BLaER1 treated with 17β-estradiol and CSF1 and Interleukin-3, amounts not matched to agents 10 nM and 100 nM (cell line): ENCODE measurements around the gene ZNF697.

ENCODE experiments used
- H3K27ac ChIP-seq, 11 experiments: shearing (Covaris generic); formaldehyde crosslinking; 2 replicates each; pipeline ENCODE4 v1.8.1; 2022
- H3K27me3 ChIP-seq, 11 experiments: shearing (Covaris generic); formaldehyde crosslinking; 2 replicates each; pipeline ENCODE4 v1.8.1; 2022
- H3K36me3 ChIP-seq, 11 experiments: shearing (Covaris generic); formaldehyde crosslinking; 2 replicates each; pipeline ENCODE4 v1.8.1; 2022
- H3K4me1 ChIP-seq, 10 experiments: shearing (Covaris generic); formaldehyde crosslinking; 2 replicates each; pipeline ENCODE4 v1.8.1; 2022
- H3K4me2 ChIP-seq, 11 experiments: shearing (Covaris generic); formaldehyde crosslinking; 2 replicates each; pipeline ENCODE4 v1.8.1; 2022
- H3K4me3 ChIP-seq, 10 experiments: shearing (Covaris generic); formaldehyde crosslinking; 2 replicates each; pipeline ENCODE4 v1.8.1; 2022
- H3K9ac ChIP-seq, 11 experiments: shearing (Covaris generic); formaldehyde crosslinking; 2 replicates each; pipeline ENCODE4 v1.8.1; 2022
- H3K9me3 ChIP-seq, 11 experiments: shearing (Covaris generic); formaldehyde crosslinking; replicated peaks in 1 of 11; 2 replicates each; pipeline ENCODE4 v1.8.1; 2022
- H4K20me1 ChIP-seq, 11 experiments: shearing (Covaris generic); formaldehyde crosslinking; 2 replicates each; pipeline ENCODE4 v1.8.1; 2022
- Cebpa-rat ChIP-seq, 11 experiments: shearing (Covaris generic); IDR thresholded peaks; 2 replicates each; pipeline ENCODE4 v1.8.1; 2022

The ZNF697 gene

GRCh38 chr1:119631433-119632102, 16.5 kb downstream of the ZNF697 start:
- H3K4me1 ChIP-seq, result no peaks in the 10 kb centered on the region; a peak in 1 of 20 replicates
- TF ChIP-seq Cebpa-rat (IDR thresholded peaks at IDR 0.05), result no peak
- H3K27me3 ChIP-seq, result no peaks in the 10 kb centered on the region
- peaks cover 0 to 15% (median 7%) of the 10 kb centered on the region in 11 experiments; a peak in 6 of 22 replicates for H3K9me3 ChIP-seq
- H4K20me1 ChIP-seq, result peaks cover 0 to 32% (median 0%) of the 10 kb centered on the region in 11 experiments; a peak in 4 of 22 replicates
- no peak overlapping the region for H3K27ac ChIP-seq
- no peak overlapping the region for H3K9ac ChIP-seq
- no peak overlapping the region for H3K4me2 ChIP-seq
- H3K4me3 ChIP-seq, result no peak overlapping the region
- H3K36me3 ChIP-seq, result peaks cover 0 to 67% (median 0%) of the 10 kb centered on the region in 11 experiments; a peak in 7 of 22 replicates

- Histone ChIP-seq H3K36me3 (peaks cover 0 to 67% (median 0%) of the 10 kb centered on the region in 11 experiments; a peak in 8 of 22 replicates), H3K9ac (no peak overlapping the region), H3K4me1 (no peaks in the 10 kb centered on the region; a peak in 1 of 20 replicates), H3K9me3 (peaks cover 0 to 15% (median 7%) of the 10 kb centered on the region in 11 experiments; a peak in 6 of 22 replicates), H3K27me3 (no peaks in the 10 kb centered on the region), H3K27ac (no peak overlapping the region), H3K4me3 (no peak overlapping the region), H4K20me1 (peaks cover 0 to 33% (median 0%) of the 10 kb centered on the region in 11 experiments; a peak in 3 of 22 replicates), H3K4me2 (no peak overlapping the region)
- TF ChIP-seq Cebpa-rat (IDR thresholded peaks at IDR 0.05), result no peak
Measured at GRCh38 chr1:119631086-119631432, 17.0 kb downstream of the ZNF697 start.

- no peak for TF ChIP-seq Cebpa-rat (IDR thresholded peaks at IDR 0.05)
- H3K27ac ChIP-seq, result no peak overlapping the region
- H3K4me1 ChIP-seq, result no peaks in the 10 kb centered on the region
- no peak overlapping the region for H3K9ac ChIP-seq
- H4K20me1 ChIP-seq, result peaks cover 0 to 30% (median 0%) of the 10 kb centered on the region in 11 experiments; a peak in 3 of 22 replicates
- H3K27me3 ChIP-seq, result no peaks in the 10 kb centered on the region
- no peak overlapping the region for H3K4me2 ChIP-seq
- peaks cover 11 to 37% (median 25%) of the 10 kb centered on the region in 11 experiments; a peak in 21 of 22 replicates for H3K9me3 ChIP-seq
- H3K4me3 ChIP-seq, result no peak overlapping the region
- H3K36me3 ChIP-seq, result peaks cover 20 to 86% (median 38%) of the 10 kb centered on the region in 11 experiments
Measured at GRCh38 chr1:119626841-119627240, 21.2 kb downstream of the ZNF697 start.

DNA sequence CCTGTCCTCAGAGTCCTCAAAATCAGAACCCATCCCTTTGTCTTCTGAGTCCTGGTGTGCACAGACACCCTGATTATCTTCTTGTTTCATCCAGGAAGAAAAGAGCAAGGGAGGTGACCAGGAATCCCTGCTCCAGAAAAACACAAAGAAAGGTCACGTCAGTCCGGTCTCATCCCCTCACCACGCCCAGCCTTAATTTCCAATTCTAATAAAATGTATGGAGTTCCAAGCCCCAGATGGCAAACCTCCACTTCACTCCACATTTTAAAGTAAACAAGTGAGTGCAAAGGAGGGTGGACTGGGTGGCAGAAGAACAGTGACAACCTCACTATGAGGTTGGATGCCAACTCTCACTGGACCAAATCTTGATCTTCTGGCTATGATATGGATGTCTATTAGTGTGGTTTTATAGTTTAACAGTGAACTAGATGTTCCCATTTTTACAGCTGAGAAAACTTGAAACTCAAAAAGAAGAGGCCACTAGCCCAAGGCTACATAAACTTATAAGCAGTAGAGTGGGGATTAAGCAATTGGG, 22.0 kb downstream of the ZNF697 start:
- Histone ChIP-seq H3K4me2 (no peak overlapping the region), H3K27me3 (no peaks in the 10 kb centered on the region), H4K20me1 (peaks cover 0 to 23% (median 0%) of the 10 kb centered on the region in 11 experiments; a peak in 3 of 22 replicates), H3K27ac (no peak overlapping the region), H3K36me3 (peaks cover 20 to 85% (median 38%) of the 10 kb centered on the region in 11 experiments), H3K9ac (no peak overlapping the region), H3K4me1 (no peaks in the 10 kb centered on the region), H3K9me3 (peaks cover 11 to 30% (median 21%) of the 10 kb centered on the region in 11 experiments; a peak in 21 of 22 replicates), H3K4me3 (no peak overlapping the region)
- no peak for TF ChIP-seq Cebpa-rat (IDR thresholded peaks at IDR 0.05)

DNA sequence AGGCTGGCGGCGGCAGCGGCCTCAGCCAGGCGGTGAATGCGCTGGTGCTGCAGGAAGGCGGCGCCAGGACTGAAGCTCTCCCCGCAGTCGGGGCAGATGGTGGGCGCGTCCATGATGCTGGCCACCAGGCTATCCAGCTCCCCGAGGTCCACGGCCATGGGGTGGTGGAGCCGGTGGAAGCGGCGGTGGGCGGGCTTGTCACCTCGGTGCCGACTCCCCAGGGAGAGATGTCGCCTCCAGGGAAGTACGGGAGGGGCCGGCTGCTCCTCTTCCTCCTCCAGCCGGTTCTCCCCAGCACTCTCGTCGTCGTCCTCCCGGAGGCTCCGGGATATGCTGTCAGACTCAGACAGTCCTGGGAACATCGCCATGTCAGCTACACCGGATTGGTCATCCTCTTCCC, 24.4 kb downstream of the ZNF697 start:
- no peak for TF ChIP-seq Cebpa-rat (IDR thresholded peaks at IDR 0.05)
- Histone ChIP-seq H3K4me3 (no peak overlapping the region), H3K27me3 (no peaks in the 10 kb centered on the region), H3K9me3 (peaks cover 11 to 29% (median 19%) of the 10 kb centered on the region in 11 experiments; a peak in 21 of 22 replicates), H4K20me1 (peaks cover 0 to 7% (median 0%) of the 10 kb centered on the region in 11 experiments; a peak in 1 of 22 replicates), H3K9ac (no peak overlapping the region), H3K27ac (no peak overlapping the region), H3K4me2 (no peak overlapping the region), H3K4me1 (no peaks in the 10 kb centered on the region), H3K36me3 (peaks cover 20 to 83% (median 38%) of the 10 kb centered on the region in 11 experiments)

- peaks cover 11 to 29% (median 19%) of the 10 kb centered on the region in 11 experiments; a peak in 21 of 22 replicates for H3K9me3 ChIP-seq
- H4K20me1 ChIP-seq, result peaks cover 0 to 7% (median 0%) of the 10 kb centered on the region in 11 experiments; a peak in 1 of 22 replicates
- no peak overlapping the region for H3K4me2 ChIP-seq
- no peak overlapping the region for H3K27ac ChIP-seq
- no peak overlapping the region for H3K4me3 ChIP-seq
- no peaks in the 10 kb centered on the region for H3K27me3 ChIP-seq
- no peak overlapping the region for H3K9ac ChIP-seq
- no peak for TF ChIP-seq Cebpa-rat (IDR thresholded peaks at IDR 0.05)
- peaks cover 20 to 83% (median 38%) of the 10 kb centered on the region in 11 experiments for H3K36me3 ChIP-seq
- no peaks in the 10 kb centered on the region for H3K4me1 ChIP-seq
Measured at GRCh38 chr1:119623193-119623515, 24.9 kb downstream of the ZNF697 start.

GRCh38 chr1:119622311-119623192, 25.5 kb downstream of the ZNF697 start:
- Histone ChIP-seq H3K27me3 (no peaks in the 10 kb centered on the region), H3K36me3 (peaks cover 20 to 80% (median 38%) of the 10 kb centered on the region in 11 experiments), H3K4me1 (no peaks in the 10 kb centered on the region), H3K4me2 (no peak overlapping the region), H4K20me1 (peaks cover 0 to 7% (median 0%) of the 10 kb centered on the region in 11 experiments; a peak in 1 of 22 replicates), H3K9ac (no peak overlapping the region), H3K4me3 (no peak overlapping the region), H3K27ac (no peak overlapping the region), H3K9me3 (peaks cover 11 to 29% (median 19%) of the 10 kb centered on the region in 11 experiments; a peak in 21 of 22 replicates)
- no peak for TF ChIP-seq Cebpa-rat (IDR thresholded peaks at IDR 0.05)

DNA sequence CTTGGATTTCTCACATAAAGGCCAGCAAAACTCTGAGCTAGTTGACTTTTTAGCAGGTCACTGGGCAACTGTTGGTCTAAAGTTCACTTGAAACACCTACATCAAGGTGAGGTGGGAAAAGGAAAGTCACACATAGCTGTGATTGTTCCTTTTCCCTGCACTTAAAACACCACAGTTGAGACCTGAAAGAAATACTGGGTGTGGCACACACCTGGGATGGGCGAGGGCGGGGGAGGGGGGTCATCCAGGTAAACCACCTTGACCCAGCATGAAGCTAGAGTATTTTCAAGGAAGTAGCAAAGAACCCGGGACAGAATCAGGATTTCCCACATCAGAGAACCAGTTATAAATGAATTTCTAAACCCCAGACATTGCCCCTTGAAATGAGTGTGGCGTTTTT, 26.4 kb downstream of the ZNF697 start:
- no peak overlapping the region for H3K4me2 ChIP-seq

More for the DNA sequence above, 26.4 kb downstream of the ZNF697 start:
- peaks cover 11 to 29% (median 19%) of the 10 kb centered on the region in 11 experiments; a peak in 21 of 22 replicates for H3K9me3 ChIP-seq
- H3K36me3 ChIP-seq, result peaks cover 20 to 72% (median 38%) of the 10 kb centered on the region in 11 experiments
- no peak overlapping the region for H3K4me3 ChIP-seq
- no peak overlapping the region for H3K27ac ChIP-seq
- H4K20me1 ChIP-seq, result peaks cover 0 to 7% (median 0%) of the 10 kb centered on the region in 11 experiments; a peak in 1 of 22 replicates
- H3K4me1 ChIP-seq, result peaks cover 0 to 5% (median 0%) of the 10 kb centered on the region in 10 experiments; a peak in 2 of 20 replicates
- no peak overlapping the region for H3K9ac ChIP-seq
- H3K27me3 ChIP-seq, result no peaks in the 10 kb centered on the region
- TF ChIP-seq Cebpa-rat (IDR thresholded peaks at IDR 0.05), result no peak
